Right lung (tissue), 5 donors: Measurements from ENCODE around the gene FN3KRP. TPM values are rescaled to one million over a fixed set of nuclear protein-coding genes. Genes with fewer than 3 reads are reported as not detected.

Experiments used
- DNase-seq, 2 donors: peaks; one replicate each; pipeline ENCODE4 v3.0.0-alpha.2; 2013
- polyA plus RNA-seq, 5 donors: library from polyadenylated mRNA; unstranded; fragments of 120-200 nt; gene quantifications; one replicate each; pipeline versions ENCODE4 v1.2.1 to v1.2.3, GENCODE V29; 2013; ENCODE audit warnings: inconsistent platforms in 1 of 5, low replicate concordance in 1 of 5; ENCODE audit not compliant: insufficient read length in 5 of 5, insufficient read depth in 1 of 5

The FN3KRP gene
- polyA plus RNA-seq, 5 donors, result 41.8 to 56.7 (median 53.0) TPM

DNA sequence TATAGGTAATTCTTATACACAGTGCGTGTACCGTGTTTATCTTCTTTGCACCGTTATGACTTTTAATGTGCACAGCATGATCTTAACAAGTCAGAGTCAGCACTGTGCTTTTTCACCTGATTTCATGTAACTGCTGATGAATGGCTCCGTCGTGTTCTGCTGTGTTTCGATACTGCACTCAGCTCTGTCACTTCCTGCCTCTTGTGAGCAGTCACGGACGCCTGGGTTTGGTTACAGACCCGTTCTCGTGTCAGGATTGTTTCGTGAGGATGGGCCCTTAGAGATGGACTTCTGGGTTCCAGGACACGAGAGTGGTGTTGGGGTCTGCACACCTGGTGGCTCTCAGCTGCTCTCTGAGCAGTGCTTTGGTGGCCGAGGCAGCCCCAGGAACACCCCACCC is 59.9 kb downstream of the FN3KRP start:
- no peak for DNase-seq

Other genes with a start within 250 kb of the FN3KRP start
- 10 to 100 TPM; 29.2 to 41.7 (median 34.8) TPM for gene FOXK2, start 197.0 kb upstream of the FN3KRP start, polyA plus RNA-seq
- 10 to 100 TPM; 74.0 to 95.4 (median 86.4) TPM for gene WDR45B, start 68.3 kb upstream of the FN3KRP start, polyA plus RNA-seq
- 10 to 100 TPM; 15.4 to 31.9 (median 22.4) TPM for gene RAB40B, start 18.0 kb upstream of the FN3KRP start, polyA plus RNA-seq
- 10 to 100 TPM in 4 of 5 donors, 1 to 10 TPM in 1; 9.7 to 21.7 (median 19.2) TPM for gene FN3K, start 18.9 kb downstream of the FN3KRP start, polyA plus RNA-seq
- 100 to 1,000 TPM in 3 of 5 donors, 10 to 100 TPM in 2; 87.2 to 119 (median 109) TPM for gene TBCD, start 35.4 kb downstream of the FN3KRP start, polyA plus RNA-seq
- under 1 TPM; 0.34 to 0.73 (median 0.53) TPM for gene ZNF750, start 123.3 kb downstream of the FN3KRP start, polyA plus RNA-seq